Chondrocyte (in vitro differentiated cells): Measurements from ENCODE around the gene CD274. TPM values are rescaled to one million over a fixed set of nuclear protein-coding genes. Genes with fewer than 3 reads are reported as not detected.

ENCODE experiments used
- DNase-seq: peaks from one replicate; pipeline ENCODE4 v3.0.0; 2021; ENCODE audit warnings: mixed read lengths, low spot score
- H3K27ac Mint-ChIP-seq: one replicate; pipeline ENCODE4 v1.8.0; 2021; ENCODE audit warnings: mild to moderate bottlenecking, moderate library complexity, mixed read lengths; ENCODE audit not compliant: unreplicated experiment
- H3K27me3 Mint-ChIP-seq: 2 replicates; pipeline ENCODE4 v1.8.0; 2021; ENCODE audit warnings: low read depth, mixed read lengths
- H3K36me3 Mint-ChIP-seq: 2 replicates; pipeline ENCODE4 v1.8.0; 2021; ENCODE audit warnings: low read depth, mixed read lengths
- H3K4me1 Mint-ChIP-seq: 2 replicates; pipeline ENCODE4 v1.8.0; 2021; ENCODE audit warnings: low read depth, mild to moderate bottlenecking, mixed read lengths
- H3K4me3 Mint-ChIP-seq: one replicate; pipeline ENCODE4 v1.8.0; 2021; ENCODE audit warnings: mild to moderate bottlenecking, moderate library complexity, mixed read lengths; ENCODE audit not compliant: unreplicated experiment
- H3K9me3 Mint-ChIP-seq: 2 replicates; pipeline ENCODE4 v1.8.0; 2021; ENCODE audit warnings: low read depth, mixed read lengths
- total RNA-seq: library from RNA; stranded (reverse); gene quantifications from 3 replicates; pipeline ENCODE4 v1.2.1, GENCODE V29; 2021
- TF ChIP-seq, protein P1 (sequence below): fragments of 200-600 bp; sonication (generic); IDR thresholded peaks from 2 replicates; pipeline ENCODE4 v1.5.0; 2021; ENCODE audit warnings: antibody characterized with exemption, mild to moderate bottlenecking, moderate library complexity

The CD274 gene
- total RNA-seq, 1 donor from 2014 or later = 0.12 TPM

GRCh38 chr9:5419987-5420386 is 30.4 kb upstream of the CD274 start:
- Mint-ChIP-seq H3K4me1 (peaks cover 3% of the 10 kb centered on the region), H3K4me3 (no peak overlapping the region), H3K27ac (no peak overlapping the region), H3K9me3 (no peaks in the 10 kb centered on the region), H3K27me3 (no peaks in the 10 kb centered on the region), H3K36me3 (no peaks in the 10 kb centered on the region)
- no peak for DNase-seq
- TF ChIP-seq, protein P1, sequence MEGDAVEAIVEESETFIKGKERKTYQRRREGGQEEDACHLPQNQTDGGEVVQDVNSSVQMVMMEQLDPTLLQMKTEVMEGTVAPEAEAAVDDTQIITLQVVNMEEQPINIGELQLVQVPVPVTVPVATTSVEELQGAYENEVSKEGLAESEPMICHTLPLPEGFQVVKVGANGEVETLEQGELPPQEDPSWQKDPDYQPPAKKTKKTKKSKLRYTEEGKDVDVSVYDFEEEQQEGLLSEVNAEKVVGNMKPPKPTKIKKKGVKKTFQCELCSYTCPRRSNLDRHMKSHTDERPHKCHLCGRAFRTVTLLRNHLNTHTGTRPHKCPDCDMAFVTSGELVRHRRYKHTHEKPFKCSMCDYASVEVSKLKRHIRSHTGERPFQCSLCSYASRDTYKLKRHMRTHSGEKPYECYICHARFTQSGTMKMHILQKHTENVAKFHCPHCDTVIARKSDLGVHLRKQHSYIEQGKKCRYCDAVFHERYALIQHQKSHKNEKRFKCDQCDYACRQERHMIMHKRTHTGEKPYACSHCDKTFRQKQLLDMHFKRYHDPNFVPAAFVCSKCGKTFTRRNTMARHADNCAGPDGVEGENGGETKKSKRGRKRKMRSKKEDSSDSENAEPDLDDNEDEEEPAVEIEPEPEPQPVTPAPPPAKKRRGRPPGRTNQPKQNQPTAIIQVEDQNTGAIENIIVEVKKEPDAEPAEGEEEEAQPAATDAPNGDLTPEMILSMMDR = no peak

GRCh38 chr9:5421163-5421562 is 29.2 kb upstream of the CD274 start:
- TF ChIP-seq, protein P1 = no peak
- no peak for DNase-seq
- no peak overlapping the region for H3K27ac Mint-ChIP-seq
- H3K4me3 Mint-ChIP-seq = no peak overlapping the region
- no peaks in the 10 kb centered on the region for H3K36me3 Mint-ChIP-seq
- no peaks in the 10 kb centered on the region for H3K9me3 Mint-ChIP-seq
- H3K27me3 Mint-ChIP-seq = no peaks in the 10 kb centered on the region
- H3K4me1 Mint-ChIP-seq = peaks cover 3% of the 10 kb centered on the region

DNA sequence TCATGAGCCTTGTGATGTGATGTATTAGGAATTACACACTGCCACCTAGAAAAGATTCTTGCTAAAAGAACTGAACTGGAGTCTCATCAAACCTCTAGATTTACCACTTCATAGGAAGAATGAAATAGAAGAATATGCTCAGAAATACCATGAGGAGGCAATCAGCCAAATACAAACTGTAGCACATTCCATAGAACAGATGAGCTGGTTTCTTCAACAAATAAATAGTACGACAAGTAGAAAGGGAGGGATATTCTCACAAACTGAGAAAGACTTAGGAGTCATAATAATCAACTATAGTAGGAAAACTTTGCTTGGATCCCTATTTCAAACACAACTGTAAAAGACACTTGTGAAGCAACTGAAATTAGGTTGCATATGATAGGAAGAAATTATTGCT is 28.1 kb upstream of the CD274 start:
- TF ChIP-seq, protein P1 = no peak
- H3K4me1 Mint-ChIP-seq = peaks cover 3% of the 10 kb centered on the region
- H3K36me3 Mint-ChIP-seq = no peaks in the 10 kb centered on the region
- H3K4me3 Mint-ChIP-seq = no peak overlapping the region
- no peak overlapping the region for H3K27ac Mint-ChIP-seq
- H3K27me3 Mint-ChIP-seq = no peaks in the 10 kb centered on the region
- no peak for DNase-seq
- H3K9me3 Mint-ChIP-seq = no peaks in the 10 kb centered on the region

GRCh38 chr9:5425006-5425628 is 25.2 kb upstream of the CD274 start:
- Mint-ChIP-seq H3K27ac (no peak overlapping the region), H3K36me3 (peaks cover under 1% of the 10 kb centered on the region), H3K9me3 (no peaks in the 10 kb centered on the region), H3K4me1 (peaks cover 3% of the 10 kb centered on the region), H3K4me3 (no peak overlapping the region), H3K27me3 (no peaks in the 10 kb centered on the region)
- TF ChIP-seq, protein P1 = peak; percentile 78
- DNase-seq = no peak

DNA sequence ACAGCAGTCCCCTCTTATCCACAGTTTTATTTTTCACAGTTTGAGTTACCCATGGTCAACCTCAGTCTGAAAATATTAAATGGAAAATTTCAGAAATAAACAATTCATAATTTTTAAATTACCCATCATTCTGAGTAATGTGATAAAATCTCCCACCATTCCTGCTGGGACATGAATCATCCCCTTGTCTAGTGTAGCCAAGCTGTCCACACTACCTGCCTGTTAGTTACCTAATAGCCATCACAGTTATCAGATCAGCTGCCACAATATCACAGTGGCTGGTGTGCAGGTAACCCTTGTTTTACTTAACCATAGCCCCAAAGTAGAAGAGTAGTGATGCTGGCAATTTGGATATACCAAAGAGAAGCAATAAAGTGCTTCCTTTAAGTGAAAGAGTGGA is 23.3 kb upstream of the CD274 start:
- H3K27ac Mint-ChIP-seq = no peak overlapping the region
- no peaks in the 10 kb centered on the region for H3K9me3 Mint-ChIP-seq
- TF ChIP-seq, protein P1 = no peak
- H3K4me1 Mint-ChIP-seq = peaks cover 3% of the 10 kb centered on the region
- no peaks in the 10 kb centered on the region for H3K27me3 Mint-ChIP-seq
- no peak overlapping the region for H3K4me3 Mint-ChIP-seq
- DNase-seq = no peak
- H3K36me3 Mint-ChIP-seq = peaks cover 6% of the 10 kb centered on the region
